Right renal cortex interstitium (tissue), 3 donors: Measurements from ENCODE around the gene ANKS3. TPM values are rescaled to one million over a fixed set of nuclear protein-coding genes. Genes with fewer than 3 reads are reported as not detected.

Experiments
- DNase-seq, 3 donors: peaks; one replicate each; pipeline ENCODE4 v3.0.0-alpha.2; 2013; ENCODE audit warnings: low read depth in 3 of 3, low spot score in 2 of 3
- polyA plus RNA-seq, 3 donors: library from polyadenylated mRNA; unstranded; fragments of 120-200 nt; gene quantifications; one replicate each; pipeline ENCODE4 v1.2.1, GENCODE V29; 2013; ENCODE audit not compliant: insufficient read length in 3 of 3

The ANKS3 gene, protein sequence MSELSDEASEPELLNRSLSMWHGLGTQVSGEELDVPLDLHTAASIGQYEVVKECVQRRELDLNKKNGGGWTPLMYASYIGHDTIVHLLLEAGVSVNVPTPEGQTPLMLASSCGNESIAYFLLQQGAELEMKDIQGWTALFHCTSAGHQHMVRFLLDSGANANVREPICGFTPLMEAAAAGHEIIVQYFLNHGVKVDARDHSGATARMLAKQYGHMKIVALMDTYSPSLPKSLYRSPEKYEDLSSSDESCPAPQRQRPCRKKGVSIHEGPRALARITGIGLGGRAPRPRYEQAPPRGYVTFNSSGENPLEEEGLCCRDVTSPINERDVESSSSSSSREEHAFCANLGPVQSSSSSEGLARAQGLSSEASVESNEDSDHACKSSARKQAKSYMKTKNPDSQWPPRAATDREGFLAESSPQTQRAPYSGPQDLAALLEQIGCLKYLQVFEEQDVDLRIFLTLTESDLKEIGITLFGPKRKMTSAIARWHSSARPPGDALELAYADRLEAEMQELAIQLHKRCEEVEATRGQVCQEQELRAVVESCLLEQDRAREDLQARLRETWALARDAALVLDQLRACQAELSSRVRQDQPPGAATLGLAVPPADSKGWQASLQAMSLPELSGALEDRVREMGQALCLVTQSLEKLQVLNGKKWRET
- polyA plus RNA-seq: 10 to 100 TPM; 17.0 to 19.7 (median 18.9) TPM

DNA sequence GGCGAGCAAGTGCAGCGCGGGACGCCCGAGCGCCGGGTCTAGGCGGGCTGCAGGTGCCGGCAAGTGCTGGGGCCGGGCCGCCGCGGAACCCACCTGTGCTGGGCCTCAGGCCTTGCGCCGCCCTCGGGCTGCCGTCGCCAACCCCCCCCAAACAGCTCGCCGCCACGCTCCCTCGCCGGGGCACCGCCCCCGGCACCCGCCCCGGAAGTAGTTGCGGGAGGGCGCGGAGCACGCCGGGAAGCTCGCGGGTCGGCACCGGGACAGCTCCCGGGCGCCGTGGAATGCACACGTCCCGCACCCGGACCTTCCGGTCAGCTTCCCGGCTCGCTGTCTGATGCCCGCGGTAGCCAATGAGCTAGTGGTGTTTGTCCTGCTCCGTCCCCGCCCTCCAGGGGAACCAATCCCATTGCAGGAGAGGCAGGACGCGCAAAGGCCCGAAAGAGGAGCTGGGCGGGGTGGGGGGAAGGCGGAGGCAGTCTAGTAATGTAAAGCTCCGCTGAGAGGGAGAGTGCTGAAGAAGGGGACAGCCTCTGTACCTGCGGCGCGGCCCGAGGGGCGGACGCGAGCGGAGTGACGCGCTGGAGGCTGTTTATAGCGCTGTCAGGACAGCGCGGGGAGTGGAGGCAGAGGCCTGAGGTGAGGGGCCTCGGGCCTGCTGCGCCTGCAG, at the start of gene ANKS3, which contains the start of gene DNAAF8:
TSS of gene ANKS3 (minus strand) at position 209 of the 667 bp plus-strand sequence. CDS start 4,122 bp downstream, outside the sequence.
TSS of gene DNAAF8 (plus strand) at position 475 of the 667 bp plus-strand sequence. CDS start 1,978 bp downstream, outside the sequence.
- peak; percentile 70 to 90 (median 77) for DNase-seq

DNA sequence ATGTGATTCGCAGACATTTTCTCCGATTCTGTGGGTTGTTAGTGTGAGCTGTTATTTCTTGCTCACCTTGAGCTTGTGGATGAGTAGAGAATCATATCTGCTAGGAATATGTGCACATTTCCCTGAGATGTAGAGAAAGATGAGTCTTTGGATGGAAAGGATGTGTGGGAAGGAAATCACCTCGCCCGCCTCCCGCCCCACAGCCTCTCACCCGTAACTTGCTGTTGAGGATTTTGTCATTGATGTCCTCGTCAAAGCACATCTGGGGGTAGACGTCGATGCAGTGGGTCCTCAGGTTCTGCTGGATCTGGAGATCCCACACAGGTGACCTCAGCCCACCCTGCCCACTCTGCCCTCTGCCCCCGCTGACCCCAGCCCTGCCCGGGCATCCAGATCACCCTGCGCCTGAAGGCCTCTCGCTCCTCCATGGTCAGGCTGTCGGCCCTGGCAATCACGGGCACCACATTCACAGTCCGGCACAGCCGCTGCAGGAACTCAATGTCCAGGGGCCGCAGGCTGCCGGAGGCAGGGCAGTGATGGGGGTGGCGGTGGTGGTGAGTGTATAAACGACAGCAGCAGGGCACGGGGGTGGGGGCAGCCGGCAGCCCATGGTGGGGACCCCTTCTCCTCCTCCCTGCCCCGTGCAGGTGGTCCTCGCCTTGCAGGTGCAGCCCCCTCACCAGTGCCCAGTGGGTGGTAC, 49.3 kb upstream of the ANKS3 start:
- no peak for DNase-seq

DNA sequence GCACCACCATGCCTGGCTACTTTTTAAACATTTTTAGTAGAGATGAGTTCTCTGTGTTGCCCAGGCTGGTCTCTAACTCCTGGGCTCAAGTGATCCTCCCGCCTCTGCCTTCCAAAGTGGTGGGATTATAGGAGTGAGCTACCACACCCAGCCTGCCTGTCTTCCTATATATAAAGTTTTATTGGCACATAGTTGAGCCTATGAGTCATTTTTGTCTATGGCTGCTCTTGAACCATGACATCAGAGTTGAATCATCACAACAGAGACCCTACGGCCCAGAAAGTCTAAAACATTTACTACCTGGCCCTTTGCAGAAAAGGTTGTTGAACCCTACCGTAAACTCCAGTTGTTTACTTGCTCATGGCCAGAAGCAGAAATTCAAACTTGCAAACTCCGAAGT, 46.2 kb upstream of the ANKS3 start:
- DNase-seq: no peak

DNA sequence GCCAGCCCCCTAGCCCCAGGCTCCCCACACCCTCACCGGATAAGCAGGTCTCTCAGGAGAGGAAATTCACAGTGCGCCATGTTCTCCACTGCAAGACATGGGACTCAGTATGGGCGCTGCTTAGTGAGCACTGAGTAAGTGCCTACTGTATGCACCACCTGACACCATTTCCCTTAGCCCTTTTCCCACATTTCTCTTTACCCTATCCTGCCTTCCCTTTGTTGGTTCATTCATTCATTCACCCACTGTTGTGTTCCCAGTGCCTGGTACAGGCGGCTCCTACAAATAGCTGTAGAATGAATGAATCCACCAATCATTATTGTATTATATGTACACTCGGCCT, 44.0 kb upstream of the ANKS3 start:
- no peak for DNase-seq

DNA sequence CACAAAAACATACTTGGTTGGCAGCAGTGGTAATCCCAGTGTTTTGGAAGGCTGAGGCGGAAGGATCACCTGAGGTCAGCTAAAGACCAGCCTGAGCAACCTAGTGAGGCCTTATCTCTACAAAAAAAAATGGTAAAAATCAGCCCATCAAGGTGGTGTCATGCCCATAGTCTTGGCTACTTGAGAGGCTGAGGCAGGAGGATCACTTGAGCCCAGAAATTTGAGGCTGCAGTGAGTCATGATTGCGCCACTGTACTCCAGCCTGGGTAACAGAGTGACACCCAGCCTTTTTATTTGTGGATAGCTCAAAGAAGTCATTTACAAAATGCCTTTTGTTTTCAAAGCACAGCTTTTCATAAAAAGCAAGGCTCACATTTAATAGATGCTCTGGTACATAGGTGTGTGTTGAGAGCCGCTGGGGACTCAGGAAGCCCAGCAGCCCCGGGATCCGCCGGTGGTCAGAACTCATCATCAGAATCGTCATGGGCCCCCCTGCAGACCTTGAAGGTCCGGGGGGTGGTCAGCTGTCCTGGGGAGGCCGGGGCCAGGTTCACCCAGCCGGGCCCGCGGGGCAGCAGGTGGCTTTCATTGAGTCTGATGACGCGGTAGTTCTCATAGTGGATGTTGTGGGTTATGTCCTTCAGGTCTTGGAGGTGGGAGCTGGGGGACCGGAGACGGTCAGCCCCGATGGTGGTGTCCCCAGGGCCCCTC, 43.4 kb upstream of the ANKS3 start:
- DNase-seq: no peak

DNA sequence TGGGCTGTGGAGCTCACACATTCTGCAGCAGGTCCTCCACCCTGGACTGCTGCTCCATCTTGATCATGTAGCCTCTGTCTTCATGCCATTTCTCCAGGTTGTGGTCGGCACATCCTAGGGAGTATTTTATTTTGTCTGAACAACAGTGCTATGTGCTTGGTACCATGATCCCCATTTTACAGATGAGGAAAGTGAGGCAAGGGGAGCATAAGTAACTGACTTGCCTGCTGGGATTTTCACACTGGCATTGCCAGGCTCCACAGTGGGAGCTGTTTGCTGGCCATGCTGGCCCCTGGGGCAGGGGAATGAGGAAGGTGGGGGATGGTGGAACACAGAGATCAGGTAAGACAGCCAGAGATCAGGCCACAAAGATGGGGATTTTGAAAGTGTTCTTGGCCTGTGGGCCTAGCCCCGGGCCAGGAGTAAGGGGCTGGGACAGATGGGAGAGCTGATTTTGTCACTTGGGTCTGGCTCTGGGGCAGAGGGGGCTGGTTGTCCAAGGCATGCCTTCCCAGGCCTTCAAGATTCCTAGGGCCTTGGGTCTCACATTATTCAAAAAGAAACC, 42.2 kb upstream of the ANKS3 start:
- DNase-seq: no peak

DNA sequence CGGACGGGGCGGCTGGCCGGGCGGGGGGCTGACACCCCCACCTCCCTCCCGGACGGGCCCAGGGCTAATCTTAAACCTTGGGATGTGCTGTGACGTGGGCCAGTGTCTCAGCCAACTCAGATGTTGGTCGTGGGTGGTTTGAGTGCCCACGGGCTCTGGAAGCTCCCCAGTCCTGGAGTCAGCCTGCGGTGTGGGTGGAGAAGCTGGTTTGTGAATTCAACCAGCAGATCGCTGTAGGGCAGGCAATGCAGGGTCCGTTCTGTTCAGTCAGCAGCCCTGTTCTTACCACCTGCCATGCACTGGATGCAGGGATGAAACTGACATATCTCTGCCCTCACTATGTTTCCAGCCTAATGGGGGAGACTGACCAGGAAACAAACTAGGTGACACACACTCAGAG, 40.9 kb upstream of the ANKS3 start:
- no peak for DNase-seq

DNA sequence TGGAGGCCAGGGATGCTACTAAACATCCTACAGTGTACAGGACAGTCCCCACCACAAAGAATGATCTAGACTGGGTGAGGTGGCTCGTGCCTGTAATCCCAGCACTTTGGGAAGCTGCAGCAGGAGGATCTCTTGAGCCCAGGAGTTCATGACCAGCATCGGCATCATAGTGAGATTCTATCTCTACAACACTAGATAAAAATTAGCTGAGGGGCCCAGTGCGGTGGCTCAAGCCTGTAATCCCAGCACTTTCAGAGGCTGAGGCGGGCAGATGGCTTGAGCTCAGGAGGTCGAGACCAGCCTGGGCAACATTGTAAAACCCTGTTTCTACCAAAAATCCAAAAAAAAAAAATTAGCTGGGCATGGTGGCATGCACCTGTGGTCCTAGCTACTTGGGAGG, 38.3 kb upstream of the ANKS3 start:
- DNase-seq: no peak

DNA sequence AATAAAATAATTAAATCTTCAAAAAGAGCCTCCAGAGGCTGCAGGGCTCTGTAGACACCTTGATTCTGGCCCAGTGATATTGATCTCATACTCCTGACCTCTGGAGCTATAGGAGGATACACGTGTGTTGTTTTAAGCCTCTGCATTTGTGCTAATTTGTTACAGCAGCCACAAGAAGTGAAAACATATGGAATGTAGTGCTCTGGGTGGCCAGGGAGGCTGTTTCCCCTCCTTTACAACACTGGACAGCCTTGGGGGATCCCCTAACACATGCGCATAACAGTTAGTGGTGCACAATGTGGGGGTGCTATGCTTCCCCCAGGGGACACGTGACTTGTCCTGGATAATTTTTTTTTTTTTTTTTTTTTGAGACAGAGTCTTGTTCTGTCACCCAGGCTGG, 37.6 kb upstream of the ANKS3 start:
- no peak for DNase-seq

DNA sequence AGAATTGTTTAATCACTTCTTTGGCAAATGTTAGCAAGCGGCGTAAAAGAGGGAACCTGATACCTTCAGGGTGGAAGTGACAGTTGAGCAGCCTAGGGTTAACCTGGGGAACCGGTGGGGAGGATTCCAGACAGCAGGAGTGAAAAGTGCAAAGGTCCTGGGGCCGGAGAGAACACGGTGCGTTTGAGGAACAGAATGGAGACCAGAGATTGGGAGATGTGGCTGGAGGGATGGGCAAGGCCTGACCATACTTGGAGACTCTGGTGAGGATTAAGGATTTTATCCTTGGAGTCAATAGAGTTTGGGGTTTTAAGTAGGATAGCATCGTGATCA, 35.2 kb upstream of the ANKS3 start:
- DNase-seq: no peak

DNA sequence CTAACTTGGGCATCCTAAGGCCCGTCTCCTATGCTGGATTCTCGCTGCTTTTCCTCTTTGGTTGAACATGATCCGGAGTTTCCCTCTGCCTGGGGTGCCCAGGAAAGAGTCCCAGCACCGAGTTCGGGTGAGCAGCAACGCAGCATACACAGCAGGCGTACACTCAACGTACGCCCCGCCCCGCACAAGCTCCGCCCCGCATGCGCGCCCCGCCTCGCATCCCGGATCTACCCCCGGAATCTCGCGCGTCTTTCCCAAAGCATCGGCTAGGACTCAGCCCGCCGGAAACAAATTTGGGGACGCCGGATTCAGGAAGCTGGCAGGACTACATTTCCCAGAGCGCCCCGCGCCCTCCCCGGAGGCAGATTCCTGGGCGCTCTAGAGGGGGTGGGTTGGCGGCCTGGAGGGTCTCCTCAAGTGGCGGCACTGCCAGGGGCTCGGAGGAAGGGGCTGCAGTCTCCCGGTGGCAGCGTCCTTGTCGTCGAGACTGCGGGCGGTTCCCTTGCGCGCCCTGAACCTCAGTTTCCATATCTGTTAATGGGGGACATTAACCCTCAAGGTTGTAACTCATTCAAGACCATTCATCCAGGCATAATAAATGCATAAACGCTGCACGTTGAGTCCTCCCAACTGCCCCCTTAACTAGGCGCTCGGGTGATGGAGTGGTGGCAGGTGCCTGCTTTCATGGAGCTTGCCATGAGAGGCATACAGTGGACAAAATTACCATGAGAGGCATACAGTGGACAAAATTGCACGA, 34.7 kb upstream of the ANKS3 start:
- DNase-seq: peak; percentile 84 to 93 (median 85)

DNA sequence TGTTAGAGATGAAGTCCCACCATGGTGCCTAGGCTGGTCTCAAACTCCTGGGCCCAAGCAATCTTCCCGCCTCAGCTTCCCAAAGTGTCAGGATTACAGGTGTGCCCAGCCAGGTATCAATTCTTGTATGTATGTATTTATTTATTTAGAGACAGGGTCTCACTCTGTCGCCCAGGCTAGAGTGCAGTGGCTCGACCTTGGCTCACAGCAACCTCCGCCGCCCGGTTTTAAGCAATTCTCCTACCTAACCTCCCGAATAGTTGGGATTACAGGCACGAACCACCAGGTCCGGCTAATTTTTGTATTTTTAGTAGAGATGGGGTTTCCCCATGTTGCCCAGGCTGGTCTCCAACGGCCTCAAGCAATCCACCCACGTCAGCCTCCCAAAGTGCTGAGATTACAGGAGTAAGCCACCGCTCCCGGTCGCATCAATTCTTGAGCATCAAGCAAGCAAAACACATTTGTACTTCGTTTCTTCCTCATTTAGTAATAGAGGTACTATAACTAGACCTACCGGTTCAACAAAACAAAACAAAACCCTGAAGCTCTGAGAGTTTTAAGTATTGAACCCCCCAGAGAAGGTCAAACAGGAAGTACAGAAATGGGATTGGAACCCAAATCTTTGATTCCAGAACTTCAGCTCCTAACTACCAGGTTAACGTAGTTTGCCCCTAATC, 33.9 kb upstream of the ANKS3 start:
- no peak for DNase-seq

DNA sequence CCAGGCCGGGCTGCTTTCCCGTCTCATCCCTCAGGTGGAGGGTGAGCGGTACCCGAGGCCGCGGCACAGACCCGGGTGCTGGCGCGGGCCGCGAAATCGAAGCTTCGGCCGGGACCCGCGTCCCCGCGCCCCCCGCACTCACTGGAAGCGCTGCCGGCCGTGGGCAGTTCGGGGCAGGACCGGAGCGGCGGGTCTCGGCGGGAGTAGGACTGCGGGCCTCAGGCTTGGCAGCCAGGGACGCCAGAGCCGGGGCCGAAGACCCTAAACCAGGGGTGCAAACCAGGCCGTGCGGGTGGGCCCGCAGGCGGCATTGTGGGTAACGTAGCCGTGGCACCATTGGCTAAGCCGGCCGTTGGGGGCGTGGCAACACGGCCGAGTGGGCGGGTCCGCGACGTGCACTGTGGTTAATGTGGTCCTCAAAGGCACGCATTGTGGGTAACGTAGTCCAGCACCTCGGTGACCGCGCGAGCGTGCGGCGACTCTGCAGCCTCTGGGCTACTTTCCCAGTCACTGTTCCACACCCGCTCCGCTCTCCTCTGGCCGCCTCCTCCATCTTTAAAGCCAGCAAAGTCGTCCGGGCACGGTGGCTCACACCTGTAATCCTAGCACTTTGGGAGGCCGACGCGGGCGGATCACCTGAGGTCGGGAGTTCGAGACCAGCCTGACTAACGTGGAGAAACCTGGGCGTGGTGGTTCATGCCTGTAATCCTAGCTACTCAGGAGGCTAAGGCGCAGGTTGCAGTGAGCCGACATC, 33.0 kb upstream of the ANKS3 start, which contains the start of gene ZNF500:
TSS of gene ZNF500 (minus strand) at position 288 of the 754 bp plus-strand sequence. CDS start 1,184 bp downstream, outside the sequence.
- peak; percentile 87 to 91 (median 90) for DNase-seq

DNA sequence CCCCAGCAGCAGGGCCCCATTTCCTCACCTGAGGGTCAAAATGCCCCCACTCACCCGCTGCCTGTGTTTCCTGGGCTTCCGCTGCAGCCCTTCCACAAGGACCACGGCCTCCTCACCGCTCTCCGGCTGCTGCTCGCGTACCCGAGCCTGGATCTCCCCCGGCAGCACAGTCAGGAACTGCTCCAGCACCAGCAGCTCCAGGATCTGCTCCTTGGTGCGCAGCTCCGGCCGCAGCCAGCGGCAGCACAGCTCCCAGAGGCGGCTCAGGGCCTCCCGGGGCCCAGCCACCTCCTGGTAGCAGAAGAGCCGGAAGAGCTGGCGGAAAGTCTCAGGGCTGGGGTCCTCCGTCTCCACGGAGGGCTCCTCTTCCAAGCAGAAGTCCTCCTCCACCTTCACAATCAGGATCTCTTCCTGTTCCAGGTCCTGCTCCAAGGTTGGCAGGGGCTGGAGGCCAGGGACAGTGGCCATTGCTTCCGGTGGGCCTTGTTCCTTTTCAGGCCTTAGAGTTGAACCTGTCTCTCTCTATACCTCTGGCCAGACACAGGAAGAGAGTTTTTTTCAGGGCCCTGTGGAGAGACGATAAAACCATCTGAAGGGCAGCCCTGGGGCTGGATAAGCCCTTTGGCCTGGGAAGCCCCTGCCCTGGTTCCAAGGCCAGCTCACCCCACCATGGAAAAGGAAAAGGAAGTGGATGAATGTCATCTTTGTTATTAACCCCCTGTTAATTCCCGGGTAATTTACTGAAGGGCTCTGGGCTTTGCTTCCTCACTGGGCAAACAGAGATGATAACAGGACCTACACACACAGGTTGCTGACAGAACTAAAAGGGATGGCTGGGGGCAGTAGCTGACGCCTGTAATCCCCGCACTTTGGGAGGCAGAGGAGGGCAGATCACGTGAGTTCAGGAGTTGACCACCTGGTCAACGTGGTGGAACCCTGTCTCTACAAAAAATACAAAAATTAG, 31.7 kb upstream of the ANKS3 start:
- DNase-seq: no peak

DNA sequence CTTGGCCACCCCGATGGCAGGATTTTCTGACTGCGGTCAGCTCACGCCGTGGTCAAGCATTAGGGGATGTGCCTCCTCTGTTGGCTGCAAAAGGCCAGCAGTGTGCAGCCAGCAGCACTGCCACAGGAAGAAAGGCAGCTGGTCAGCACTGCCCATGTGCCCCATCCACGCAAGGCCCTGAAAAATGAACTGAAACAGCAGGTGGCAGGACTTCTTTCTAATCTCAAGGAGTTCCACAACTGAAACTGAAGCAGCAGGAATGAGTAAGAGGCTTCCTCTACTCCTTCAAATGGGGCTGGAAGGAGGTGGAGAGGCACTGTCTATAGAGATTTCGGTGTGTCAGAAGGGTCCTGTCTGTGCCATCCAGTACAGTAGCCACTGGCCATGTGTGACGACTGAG, 29.7 kb upstream of the ANKS3 start:
- no peak for DNase-seq

DNA sequence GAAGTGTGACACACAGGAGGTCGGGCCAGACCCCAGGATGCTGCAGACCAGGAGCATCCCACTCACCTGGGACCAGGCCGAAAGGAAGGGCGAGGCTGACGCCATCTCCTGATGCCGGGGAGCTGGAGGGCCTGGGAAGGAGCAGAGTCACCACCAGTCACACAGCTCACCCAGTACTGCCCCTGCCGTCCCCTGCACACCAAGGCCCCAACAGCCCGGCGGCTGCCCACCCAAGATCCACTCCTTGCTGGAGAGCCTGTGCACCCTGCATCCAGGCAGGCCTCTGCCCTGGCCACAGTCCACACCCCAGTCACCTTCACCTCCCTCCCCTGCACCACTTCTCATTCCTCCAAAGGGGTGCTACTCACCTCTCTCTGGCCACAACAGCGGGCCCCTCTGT, 28.1 kb upstream of the ANKS3 start:
- DNase-seq: no peak
